IPS DF 4.7 (cell line): Measurements from ENCODE around the gene FFAR3.
"Not testable (repeated sequence)": the region's sequence is repeated elsewhere in the genome, so short reads cannot be mapped to it uniquely, and the experiment has no call there.

Source experiments
- DNase-seq: peaks from one replicate; pipeline ENCODE4 v3.0.0-alpha.2; 2013; ENCODE audit warnings: low spot score; ENCODE audit errors: extremely low read depth

Gene FFAR3

GRCh38 chr19:35399948-35400772, 41.9 kb downstream of the FFAR3 start:
- no peak for DNase-seq

GRCh38 chr19:35400773-35401100, 42.5 kb downstream of the FFAR3 start:
- no peak for DNase-seq

GRCh38 chr19:35401416-35401815, 43.2 kb downstream of the FFAR3 start:
- DNase-seq: not testable (repeated sequence)

GRCh38 chr19:35403116-35403760, 45.0 kb downstream of the FFAR3 start:
- no peak for DNase-seq

GRCh38 chr19:35404879-35405622, 46.8 kb downstream of the FFAR3 start:
- DNase-seq: no peak

DNA sequence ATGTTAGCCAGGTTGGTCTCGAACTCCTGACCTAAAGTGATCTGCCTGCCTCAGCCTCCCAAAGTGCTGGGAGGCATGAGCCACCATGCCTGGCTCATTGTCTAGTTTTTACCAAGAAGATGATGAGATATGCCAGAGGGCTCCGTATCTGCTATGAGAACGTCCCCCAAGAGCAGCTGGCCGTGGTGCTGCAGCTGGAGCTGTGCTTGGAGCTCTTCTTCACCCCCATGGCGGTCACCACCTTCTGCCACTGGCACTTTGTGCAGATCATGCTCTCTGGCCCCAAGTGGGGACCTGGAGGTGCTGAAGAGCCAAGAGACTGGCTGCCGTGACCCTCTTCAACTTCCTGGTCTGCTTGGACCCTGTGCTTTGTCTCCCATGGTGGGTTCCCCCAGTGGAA, 49.4 kb downstream of the FFAR3 start:
- no peak for DNase-seq

- no peak for DNase-seq
Observed at GRCh38 chr19:35408284-35409171, 50.3 kb downstream of the FFAR3 start.

DNA sequence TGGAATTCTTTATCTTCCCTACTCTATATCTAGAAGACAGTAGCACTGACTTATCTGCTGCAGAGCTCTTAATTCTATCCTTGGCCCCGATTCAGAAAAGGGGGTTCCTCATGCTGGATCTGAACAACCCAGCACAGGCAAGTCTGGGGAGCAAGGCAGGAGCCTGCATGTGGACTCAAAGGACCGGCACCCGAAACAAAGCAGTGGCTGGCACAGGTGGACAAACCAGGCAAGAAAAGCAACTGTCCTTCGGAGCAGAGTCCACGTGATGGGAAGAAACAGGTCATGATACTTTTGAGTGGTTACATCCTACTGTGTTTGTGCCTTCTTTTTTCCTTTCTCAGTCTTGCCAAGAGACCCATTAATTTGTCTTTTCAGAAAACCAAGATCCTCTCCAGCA, 50.9 kb downstream of the FFAR3 start:
- no peak for DNase-seq
